Muscle of leg (tissue), 11 donors: ENCODE measurements around the gene ACADM. TPM values are rescaled to one million over a fixed set of nuclear protein-coding genes. Genes with fewer than 3 reads are reported as not detected.
"Not testable (repeated sequence)": the region's sequence is repeated elsewhere in the genome, so short reads cannot be mapped to it uniquely, and the experiment has no call there.

ENCODE experiments used
- DNase-seq: peaks from one replicate; pipeline ENCODE4 v3.0.0; 2013
- H3K27ac ChIP-seq: one replicate; pipeline ENCODE4 v1.5.1; 2013; ENCODE audit warnings: mild to moderate bottlenecking, low read length, control low read depth
- H3K27me3 ChIP-seq: one replicate; pipeline ENCODE4 v1.6.1; 2013; ENCODE audit warnings: low read length; ENCODE audit not compliant: control insufficient read depth, insufficient read depth
- H3K36me3 ChIP-seq: one replicate; pipeline ENCODE4 v1.6.1; 2013; ENCODE audit warnings: low read length; ENCODE audit not compliant: control insufficient read depth, insufficient read depth
- H3K4me1 ChIP-seq: one replicate; pipeline ENCODE4 v1.6.1; 2013; ENCODE audit warnings: low read length; ENCODE audit not compliant: control insufficient read depth, insufficient read depth
- H3K4me3 ChIP-seq: one replicate; pipeline ENCODE4 v1.5.1; 2013; ENCODE audit warnings: low read length, control low read depth
- H3K9me3 ChIP-seq: replicated peaks from 2 replicates; pipeline ENCODE4 v1.6.1; 2013; ENCODE audit warnings: low read depth, low read length; ENCODE audit not compliant: control insufficient read depth
- WGBS: methylation state at CpG from one replicate; pipeline ENCODE4 v1.1.5; 2013; ENCODE audit warnings: missing lambda C conversion rate; ENCODE audit not compliant: insufficient coverage; 5-methylcytosine and 5-hydroxymethylcytosine counted together
- polyA plus RNA-seq, 8 donors: library from polyadenylated mRNA; unstranded; fragments of 120-200 nt; gene quantifications; one replicate each; pipeline versions ENCODE4 v1.2.1 to v1.2.3, GENCODE V29; 2013; ENCODE audit warnings: inconsistent platforms in 1 of 8, low replicate concordance in 1 of 8; ENCODE audit not compliant: insufficient read length in 8 of 8, insufficient read depth in 1 of 8
- total RNA-seq: library from RNA; stranded (reverse); fragments of 120-200 nt; gene quantifications from one replicate; pipeline ENCODE4 v1.2.4, GENCODE V29; 2013

The ACADM gene
- total and polyA plus RNA-seq, 9 donors, result 50.4 to 65.8 (median 59.8) TPM

- no peaks in the 10 kb centered on the region for H3K36me3 ChIP-seq
- no peak overlapping the region for H3K4me3 ChIP-seq
- no peak for DNase-seq
- no peak overlapping the region for H3K27ac ChIP-seq
- H3K27me3 ChIP-seq, result no peaks in the 10 kb centered on the region
- H3K4me1 ChIP-seq, result no peaks in the 10 kb centered on the region
- H3K9me3 ChIP-seq, result no peaks in the 10 kb centered on the region
Observed at GRCh38 chr1:75711846-75712245, 12.7 kb upstream of the ACADM start.

DNA sequence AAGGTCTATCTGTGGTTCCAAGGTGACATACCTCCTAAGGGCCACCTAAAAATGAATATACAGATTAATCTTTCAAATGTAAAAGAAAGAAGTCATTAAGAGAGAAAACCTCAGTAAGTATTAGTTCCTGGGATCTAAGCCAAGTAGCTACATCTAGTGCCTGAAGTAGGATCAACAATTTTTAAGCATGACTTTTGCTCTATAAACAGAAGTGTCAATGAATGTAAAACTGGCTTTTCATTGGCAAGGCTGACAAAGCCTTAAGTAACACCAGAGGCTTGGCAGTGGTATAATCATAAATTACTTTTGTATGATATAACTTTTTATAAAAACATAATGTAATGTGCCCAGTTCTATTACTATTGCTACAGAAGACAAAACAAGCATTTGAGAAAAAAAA is 12.2 kb upstream of the ACADM start:
- Histone ChIP-seq H3K27me3 (no peaks in the 10 kb centered on the region), H3K36me3 (no peaks in the 10 kb centered on the region), H3K27ac (no peak overlapping the region), H3K9me3 (no peaks in the 10 kb centered on the region), H3K4me3 (no peak overlapping the region), H3K4me1 (no peaks in the 10 kb centered on the region)
- DNase-seq, result no peak

DNA sequence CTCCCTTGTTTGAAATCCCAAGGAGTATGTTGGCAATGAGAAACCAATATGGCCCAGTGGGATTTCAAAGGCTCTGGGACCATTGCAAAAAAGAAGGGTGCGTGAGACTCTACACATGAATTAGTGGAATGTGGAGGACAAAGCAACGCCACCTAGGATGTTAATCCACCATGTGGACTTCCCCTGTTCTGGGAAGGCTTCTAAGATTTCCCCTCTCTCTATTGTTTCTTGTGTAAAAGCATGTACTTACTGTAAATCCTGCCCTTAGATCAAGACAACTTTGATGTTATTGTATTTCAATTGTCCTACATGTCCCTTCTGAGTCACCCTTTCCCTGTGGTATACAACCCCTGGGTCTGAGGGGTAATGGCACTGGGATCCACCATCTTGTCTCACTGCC is 4.7 kb upstream of the ACADM start:
- no peak overlapping the region for H3K4me3 ChIP-seq
- H3K27me3 ChIP-seq, result no peaks in the 10 kb centered on the region
- no peaks in the 10 kb centered on the region for H3K9me3 ChIP-seq
- H3K36me3 ChIP-seq, result no peaks in the 10 kb centered on the region
- no CpG with 5 or more reads among the region's 2 CpGs for WGBS
- H3K4me1 ChIP-seq, result no peaks in the 10 kb centered on the region
- H3K27ac ChIP-seq, result no peak overlapping the region
- DNase-seq, result no peak

- no peaks in the 10 kb centered on the region for H3K9me3 ChIP-seq
- H3K4me1 ChIP-seq, result no peaks in the 10 kb centered on the region
- no peak for DNase-seq
- WGBS, result no CpG with 5 or more reads among the region's 4 CpGs
- no peak overlapping the region for H3K27ac ChIP-seq
- no peak overlapping the region for H3K4me3 ChIP-seq
- H3K36me3 ChIP-seq, result no peaks in the 10 kb centered on the region
- no peaks in the 10 kb centered on the region for H3K27me3 ChIP-seq
Observed at GRCh38 chr1:75720325-75720724, 4.2 kb upstream of the ACADM start.

DNA sequence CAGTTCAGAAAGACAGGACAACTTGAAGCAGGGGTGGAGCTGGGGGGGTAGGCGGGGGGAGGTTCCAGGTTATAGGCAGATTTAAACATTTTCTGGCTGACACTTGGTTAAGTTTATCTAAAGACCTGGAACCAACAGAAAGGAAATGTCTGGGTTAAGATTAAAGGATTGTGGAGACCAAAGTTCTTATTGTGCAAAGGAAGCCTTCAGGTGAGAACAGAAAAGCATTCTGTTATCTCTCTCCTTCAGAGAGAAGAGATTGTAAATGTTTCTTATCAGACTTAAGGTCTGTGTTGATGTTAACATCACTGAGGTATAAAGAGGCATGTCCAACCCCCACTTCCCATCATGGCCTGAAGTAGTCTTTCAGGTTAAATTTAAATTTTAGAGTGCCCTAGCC is 3.7 kb upstream of the ACADM start:
- no peaks in the 10 kb centered on the region for H3K27me3 ChIP-seq
- no peak overlapping the region for H3K27ac ChIP-seq
- no peaks in the 10 kb centered on the region for H3K4me1 ChIP-seq
- H3K4me3 ChIP-seq, result no peak overlapping the region
- no peak for DNase-seq
- no peaks in the 10 kb centered on the region for H3K9me3 ChIP-seq
- no CpG with 5 or more reads among the region's 1 CpG for WGBS
- H3K36me3 ChIP-seq, result no peaks in the 10 kb centered on the region

DNA sequence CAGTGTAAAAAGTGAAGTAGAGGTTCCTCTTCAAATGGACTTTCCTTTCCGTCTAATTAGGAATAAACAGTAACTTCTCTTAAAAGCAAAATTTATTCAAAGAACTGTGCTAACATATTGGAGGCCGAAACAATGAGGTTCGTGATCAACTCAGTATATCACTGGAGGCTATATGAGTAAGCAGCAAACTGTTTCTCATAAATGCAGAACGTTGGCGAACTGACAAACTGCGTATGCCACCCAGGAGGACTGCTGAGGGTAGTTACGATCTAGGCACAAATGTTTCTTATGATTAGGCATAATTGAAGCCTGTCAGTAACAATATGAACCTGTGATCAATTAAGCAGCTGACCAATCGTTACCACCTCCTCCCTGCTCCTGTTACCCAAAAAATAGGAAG is 2.3 kb upstream of the ACADM start:
- DNase-seq, result not testable (repeated sequence)
- 93% methylated on average over 2 of the region's 8 CpGs for WGBS

DNA sequence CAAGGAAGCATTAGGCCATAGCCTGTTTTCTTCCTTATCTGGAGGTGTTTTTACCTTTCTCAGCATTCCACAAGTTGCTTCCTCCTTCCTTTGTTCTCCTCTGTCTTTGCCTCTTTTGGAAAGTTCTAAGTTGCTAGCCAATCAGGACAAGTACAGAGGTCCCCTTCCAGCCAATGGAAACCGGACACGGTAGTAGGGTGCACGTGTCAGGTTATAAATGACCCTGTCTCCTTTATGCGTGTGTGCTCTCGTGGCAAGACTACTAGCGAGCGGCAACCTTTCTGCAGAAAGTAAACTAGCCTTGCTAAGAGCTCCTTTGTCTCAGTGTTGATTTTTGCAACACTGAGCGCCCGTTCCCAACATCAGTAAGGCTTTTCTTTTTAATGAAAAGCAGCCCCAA is 1.5 kb upstream of the ACADM start:
- H3K4me1 ChIP-seq, result peaks cover 3% of the 10 kb centered on the region
- 94% methylated on average over 8 of the region's 9 CpGs for WGBS
- H3K9me3 ChIP-seq, result no peaks in the 10 kb centered on the region
- H3K4me3 ChIP-seq, result no peak overlapping the region
- no peak for DNase-seq
- no peaks in the 10 kb centered on the region for H3K27me3 ChIP-seq
- no peaks in the 10 kb centered on the region for H3K36me3 ChIP-seq
- H3K27ac ChIP-seq, result no peak overlapping the region

More for the DNA sequence above, 2.3 kb upstream of the ACADM start:
- H3K4me1 ChIP-seq, H3K27me3 ChIP-seq, H3K36me3 ChIP-seq, H3K4me3 ChIP-seq, H3K9me3 ChIP-seq, H3K27ac ChIP-seq: not testable (repeated sequence)

- no peaks in the 10 kb centered on the region for H3K36me3 ChIP-seq
- DNase-seq, result peak; percentile 91
- H3K27ac ChIP-seq, result peak overlapping the region; percentile 98
- H3K27me3 ChIP-seq, result no peaks in the 10 kb centered on the region
- 8% methylated on average over 10 of the region's 30 CpGs for WGBS
- peak overlapping the region; percentile 98 for H3K4me3 ChIP-seq
- no peaks in the 10 kb centered on the region for H3K9me3 ChIP-seq
- peaks cover 3% of the 10 kb centered on the region for H3K4me1 ChIP-seq
Observed at GRCh38 chr1:75723989-75724471, 479 bp upstream of the ACADM start.

GRCh38 chr1:75725266-75725665 is 757 bp downstream of the ACADM start:
- no CpG with 5 or more reads among the region's 1 CpG for WGBS
- H3K4me3 ChIP-seq, result peak overlapping the region; percentile 98

GRCh38 chr1:75725861-75726361 is 1.4 kb downstream of the ACADM start:
- no peak for DNase-seq
- H3K4me3 ChIP-seq, result peak overlapping the region; percentile 98
- no peak overlapping the region for H3K27ac ChIP-seq
- peaks cover 3% of the 10 kb centered on the region for H3K4me1 ChIP-seq
- H3K27me3 ChIP-seq, result no peaks in the 10 kb centered on the region
- H3K9me3 ChIP-seq, result no peaks in the 10 kb centered on the region
- peaks cover 3% of the 10 kb centered on the region for H3K36me3 ChIP-seq
- WGBS, result no CpG with 5 or more reads among the region's 11 CpGs

More at GRCh38 chr1:75725266-75725665, 757 bp downstream of the ACADM start:
- peak overlapping the region; percentile 98 for H3K27ac ChIP-seq
- H3K27me3 ChIP-seq, result no peaks in the 10 kb centered on the region
- DNase-seq, result peak; percentile 22
- no peaks in the 10 kb centered on the region for H3K9me3 ChIP-seq
- H3K4me1 ChIP-seq, result peaks cover 3% of the 10 kb centered on the region
- no peaks in the 10 kb centered on the region for H3K36me3 ChIP-seq

DNA sequence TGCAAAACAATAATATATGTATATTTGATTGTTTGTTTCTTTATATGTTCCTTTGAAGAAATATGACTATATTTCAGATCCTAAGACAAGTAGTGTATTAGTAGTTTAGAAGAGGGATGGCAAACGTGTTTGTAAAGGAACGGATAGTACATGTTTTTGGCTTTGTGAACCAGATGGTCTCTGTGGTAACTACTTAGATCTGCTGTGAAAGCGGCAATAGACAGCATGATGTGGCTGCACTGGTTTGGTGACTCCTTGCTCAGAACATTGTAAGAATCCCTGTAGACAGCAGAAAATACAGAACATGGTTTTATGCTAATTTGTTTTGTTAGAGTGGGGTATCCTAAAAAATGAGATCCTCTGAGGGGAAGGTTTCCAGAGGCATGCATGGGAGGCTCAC is 3.1 kb downstream of the ACADM start:
- H3K36me3 ChIP-seq, result peaks cover 6% of the 10 kb centered on the region
- no peaks in the 10 kb centered on the region for H3K9me3 ChIP-seq
- 74% methylated on average over 3 of the region's 3 CpGs for WGBS
- no peak overlapping the region for H3K4me3 ChIP-seq
- H3K27ac ChIP-seq, result no peak overlapping the region
- no peaks in the 10 kb centered on the region for H3K27me3 ChIP-seq
- DNase-seq, result no peak
- peaks cover 3% of the 10 kb centered on the region for H3K4me1 ChIP-seq
